ENCODE measurements around the gene KRTAP20-1.

KRTAP20-1 gene

GRCh38 chr21:30629200-30629599, 13.0 kb downstream of the KRTAP20-1 start:
- H3K4me1 ChIP-seq (ENCODE audit: low read length): no peaks in the 10 kb centered on the region
- H2AFZ ChIP-seq (ENCODE audit: low read depth, low read length): no peak overlapping the region; the same call in 1 of the 2 replicates
- H3K9me3 ChIP-seq (ENCODE audit: insufficient read depth, low read length): no peaks in the 10 kb centered on the region
- TF ChIP-seq EZH2phosphoT487 (IDR thresholded peaks at IDR 0.05; ENCODE audit: low read depth): no peak
- TF ChIP-seq CTCF (IDR thresholded peaks at IDR 0.05; ENCODE audit: low read depth, low read length): no peak
- no peaks in the 10 kb centered on the region for H4K20me1 ChIP-seq (ENCODE audit: insufficient read depth, low read length)
- no peaks in the 10 kb centered on the region for H3K79me2 ChIP-seq (ENCODE audit: low read length)
- H3K4me2 ChIP-seq (ENCODE audit: low read length): no peak overlapping the region
- H3K27me3 ChIP-seq (ENCODE audit: low read depth, low read length): no peaks in the 10 kb centered on the region
- H3K9ac ChIP-seq (ENCODE audit: low read length): no peak overlapping the region
- no peak overlapping the region for H3K27ac ChIP-seq (ENCODE audit: low read length)
- H3K4me3 ChIP-seq (ENCODE audit: low read length): no peak overlapping the region
- no peaks in the 10 kb centered on the region for H3K36me3 ChIP-seq (replicated peaks; ENCODE audit: low read depth, low read length)

DNA sequence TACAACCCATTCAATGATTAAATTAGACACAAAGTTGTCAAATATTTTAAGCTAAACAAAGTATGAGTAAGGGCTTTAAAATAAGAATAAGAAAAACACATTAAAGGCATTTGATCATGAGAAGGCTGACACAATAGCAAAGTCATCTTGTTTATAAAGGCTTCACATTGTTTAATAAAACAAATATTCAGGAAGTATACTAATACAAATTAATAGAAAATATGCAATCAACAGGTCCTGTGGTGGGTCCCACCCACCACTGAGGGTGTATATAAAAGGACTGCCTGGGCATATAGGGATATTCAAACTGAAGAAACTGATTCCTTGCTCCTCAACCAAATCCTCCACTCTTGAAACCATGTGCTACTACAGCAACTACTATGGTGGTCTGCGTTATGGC, 18.7 kb downstream of the KRTAP20-1 start, which contains the start of gene KRTAP20-2:
KRTAP20-2 (plus strand) TSS at position 301 of the 400 bp plus-strand sequence; CDS start at position 359, 58 bp downstream.
- Histone ChIP-seq H3K27ac (ENCODE audit: low read length) (no peak within 1 kb of the TSS), H3K4me3 (ENCODE audit: low read length) (no peak within 1 kb of the TSS), H3K9ac (ENCODE audit: low read length) (no peak within 1 kb of the TSS), H3K4me2 (ENCODE audit: low read length) (no peak within 1 kb of the TSS), H3K27me3 (ENCODE audit: low read depth, low read length) (no peaks in the 10 kb centered on the region), H3K79me2 (ENCODE audit: low read length) (no peaks in the 10 kb centered on the region), H3K36me3 (replicated peaks; ENCODE audit: low read depth, low read length) (no peaks in the 10 kb centered on the region), H3K4me1 (ENCODE audit: low read length) (no peaks in the 10 kb centered on the region), H4K20me1 (ENCODE audit: insufficient read depth, low read length) (no peaks in the 10 kb centered on the region), H2AFZ (ENCODE audit: low read depth, low read length) (no peak within 1 kb of the TSS), H3K9me3 (ENCODE audit: insufficient read depth, low read length) (no peaks in the 10 kb centered on the region)
- TF ChIP-seq EZH2phosphoT487 (IDR thresholded peaks at IDR 0.05; ENCODE audit: low read depth) (no peak), CTCF (IDR thresholded peaks at IDR 0.05; ENCODE audit: low read depth, low read length) (no peak)

DNA sequence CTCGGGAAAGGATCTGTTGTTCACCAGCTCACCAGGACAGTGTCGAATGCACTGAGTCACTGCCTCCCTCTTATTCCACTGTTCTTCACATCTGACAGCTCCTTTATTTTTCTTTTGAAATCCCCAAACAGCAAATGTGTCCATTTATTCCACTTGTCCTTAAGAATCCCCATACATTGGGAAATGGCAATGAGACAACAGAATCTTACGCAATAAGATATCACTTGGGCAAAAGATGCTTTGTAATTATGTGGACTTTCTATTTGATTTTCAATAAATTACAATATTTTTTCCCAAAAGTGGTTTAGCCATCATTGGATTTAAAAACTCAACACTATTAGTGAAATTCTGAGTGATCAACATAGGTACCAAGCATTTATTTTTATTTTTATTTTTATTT, 22.5 kb downstream of the KRTAP20-1 start:
- no peaks in the 10 kb centered on the region for H3K9me3 ChIP-seq (ENCODE audit: insufficient read depth, low read length)
- H3K4me3 ChIP-seq (ENCODE audit: low read length): no peak overlapping the region
- TF ChIP-seq CTCF (IDR thresholded peaks at IDR 0.05; ENCODE audit: low read depth, low read length): no peak
- no peak for TF ChIP-seq EZH2phosphoT487 (IDR thresholded peaks at IDR 0.05; ENCODE audit: low read depth)
- no peaks in the 10 kb centered on the region for H3K27me3 ChIP-seq (ENCODE audit: low read depth, low read length)
- no peak overlapping the region for H3K4me2 ChIP-seq (ENCODE audit: low read length)
- no peaks in the 10 kb centered on the region for H3K79me2 ChIP-seq (ENCODE audit: low read length)
- H3K9ac ChIP-seq (ENCODE audit: low read length): no peak overlapping the region
- no peaks in the 10 kb centered on the region for H4K20me1 ChIP-seq (ENCODE audit: insufficient read depth, low read length)
- no peak overlapping the region for H3K27ac ChIP-seq (ENCODE audit: low read length)
- H3K36me3 ChIP-seq (replicated peaks; ENCODE audit: low read depth, low read length): no peaks in the 10 kb centered on the region
- H3K4me1 ChIP-seq (ENCODE audit: low read length): no peaks in the 10 kb centered on the region
- H2AFZ ChIP-seq (ENCODE audit: low read depth, low read length): no peak overlapping the region

- Histone ChIP-seq H3K36me3 (replicated peaks; ENCODE audit: low read depth, low read length) (no peaks in the 10 kb centered on the region), H4K20me1 (ENCODE audit: insufficient read depth, low read length) (no peaks in the 10 kb centered on the region), H3K27ac (ENCODE audit: low read length) (no peak within 1 kb of the TSS), H3K79me2 (ENCODE audit: low read length) (no peaks in the 10 kb centered on the region), H3K4me2 (ENCODE audit: low read length) (no peak within 1 kb of the TSS), H3K27me3 (ENCODE audit: low read depth, low read length) (no peaks in the 10 kb centered on the region), H3K9me3 (ENCODE audit: insufficient read depth, low read length) (no peaks in the 10 kb centered on the region), H3K4me1 (ENCODE audit: low read length) (no peaks in the 10 kb centered on the region), H3K4me3 (ENCODE audit: low read length) (no peak within 1 kb of the TSS), H2AFZ (ENCODE audit: low read depth, low read length) (no peak within 1 kb of the TSS), H3K9ac (ENCODE audit: low read length) (no peak within 1 kb of the TSS)
- no peak for TF ChIP-seq EZH2phosphoT487 (IDR thresholded peaks at IDR 0.05; ENCODE audit: low read depth)
- TF ChIP-seq CTCF (IDR thresholded peaks at IDR 0.05; ENCODE audit: low read depth, low read length): no peak
These were observed 26.3 kb downstream of the KRTAP20-1 start, which contains the start of gene KRTAP20-3 for GRCh38 chr21:30642564-30642963. TSS of gene KRTAP20-3 (plus strand) at chr21:30642864.
